H1 (cell line): Measurements from ENCODE around the gene ITGB2. TPM values are rescaled to one million over a fixed set of nuclear protein-coding genes. Genes with fewer than 3 reads are reported as not detected.

Experiments
- CTCF ChIA-PET: fragments of 300-600 bp; sonication (Branson Sonifier 250); formaldehyde crosslinking; loops from one replicate; lab custom pipeline; 2021; ENCODE audit not compliant: partially characterized antibody; lab: Charles Lee
- POLR2A ChIA-PET: fragments of 300-600 bp; sonication (Branson Sonifier 250); formaldehyde crosslinking; loops from one replicate; lab custom pipeline; 2021; ENCODE audit warnings: inconsistent platforms; ENCODE audit not compliant: partially characterized antibody; lab: Charles Lee
- DNase-seq, 2 experiments: peaks; one replicate each; pipeline versions ENCODE4 v3.0.0 to v3.0.0-alpha.2; 2010 to 2022; ENCODE audit warnings: low spot score in 2 of 2, low read depth in 1 of 2, mixed read lengths in 1 of 2
- FAIRE-seq: peaks from 2 replicates; lab custom pipeline; 2011; peaks lifted over from hg19 to GRCh38; lab: Jason Lieb, UNC
- H2AFZ ChIP-seq: 2 replicates; pipeline ENCODE4 v1.8.1; 2012; ENCODE audit warnings: low read length, inconsistent platforms
- H2AK5ac ChIP-seq: 2 replicates; pipeline ENCODE4 v1.6.1; 2013; ENCODE audit warnings: low read depth, low read length
- H2BK120ac ChIP-seq: replicated peaks from 2 replicates; pipeline ENCODE3; 2013; ENCODE audit warnings: low read depth, low read length, inconsistent platforms
- H2BK12ac ChIP-seq: 2 replicates; pipeline ENCODE4 v1.6.1; 2013; ENCODE audit warnings: low read depth, low read length
- H2BK15ac ChIP-seq: 2 replicates; pipeline ENCODE4 v1.6.1; 2013; ENCODE audit warnings: low read length
- H2BK20ac ChIP-seq: 2 replicates; pipeline ENCODE4 v1.6.1; 2013; ENCODE audit warnings: low read length
- H2BK5ac ChIP-seq: 2 replicates; pipeline ENCODE4 v1.6.1; 2013; ENCODE audit warnings: low read depth, low read length
- H3K14ac ChIP-seq: 2 replicates; pipeline ENCODE4 v1.6.1; 2013; ENCODE audit warnings: inconsistent platforms; ENCODE audit not compliant: insufficient read length
- H3K18ac ChIP-seq: 2 replicates; pipeline ENCODE4 v1.6.1; 2013; ENCODE audit warnings: low read length; ENCODE audit errors: extremely low read depth
- H3K23ac ChIP-seq: 2 replicates; pipeline ENCODE4 v1.6.1; 2013; ENCODE audit warnings: inconsistent platforms; ENCODE audit not compliant: insufficient read length
- H3K23me2 ChIP-seq: 2 replicates; pipeline ENCODE4 v1.6.1; 2013; ENCODE audit warnings: low read depth, low read length
- H3K27ac ChIP-seq: 2 replicates; pipeline ENCODE4 v1.6.1; 2011; ENCODE audit warnings: low read depth, low read length, inconsistent platforms
- H3K27me3 ChIP-seq, 4 experiments: replicated peaks in 1 of 4; 1 replicate in 1 of 4; 2 replicates in 3 of 4; pipeline versions ENCODE4 v1.6.1 to v1.8.1; 2011 to 2013; ENCODE audit warnings: low read length in 3 of 4, mild to moderate bottlenecking in 3 of 4, inconsistent platforms in 2 of 4, mixed read lengths in 2 of 4, moderate library complexity in 1 of 4; ENCODE audit not compliant: control insufficient read depth in 3 of 4, insufficient read depth in 3 of 4; ENCODE audit errors: extremely low read depth in 1 of 4
- H3K36me3 ChIP-seq, 4 experiments: 2 replicates each; pipeline versions ENCODE4 v1.6.1 to v1.8.1; 2011 to 2013; ENCODE audit warnings: mild to moderate bottlenecking in 4 of 4, low read length in 3 of 4, moderate library complexity in 2 of 4, control low read depth in 1 of 4, inconsistent platforms in 1 of 4; ENCODE audit not compliant: insufficient read depth in 4 of 4, control insufficient read depth in 2 of 4
- H3K4ac ChIP-seq: replicated peaks from 2 replicates; pipeline ENCODE3; 2013; ENCODE audit warnings: low read length, low read depth, mixed read lengths, inconsistent platforms; ENCODE audit not compliant: insufficient read length
- H3K4me1 ChIP-seq, 4 experiments: replicated peaks in 1 of 4; 1 replicate in 1 of 4; 2 replicates in 3 of 4; pipeline versions ENCODE4 v1.6.1 to v1.8.1; 2011 to 2013; ENCODE audit warnings: low read length in 3 of 4, inconsistent platforms in 2 of 4, mixed read lengths in 1 of 4; ENCODE audit not compliant: insufficient read depth in 4 of 4, control insufficient read depth in 3 of 4
- H3K4me2 ChIP-seq, 2 experiments: 2 replicates each; pipeline versions ENCODE4 v1.6.1 to v1.8.1; 2011 to 2013; ENCODE audit warnings: low read depth in 2 of 2, low read length in 2 of 2, control low read depth in 1 of 2, inconsistent platforms in 1 of 2, mild to moderate bottlenecking in 1 of 2; ENCODE audit not compliant: insufficient read depth in 1 of 2
- H3K4me3 ChIP-seq, 4 experiments: fragments of 200-600, 300-600 bp in 1 of 4; sonication (generic), shearing (Covaris generic), sonication (Bioruptor Twin) in 1 of 4; 2 replicates each; pipeline versions ENCODE4 v1.5.1 to v1.8.1; 2011 to 2016; ENCODE audit warnings: low read length in 4 of 4, low read depth in 3 of 4, control low read depth in 2 of 4, inconsistent platforms in 2 of 4, mild to moderate bottlenecking in 2 of 4, mixed read lengths in 1 of 4, moderate library complexity in 1 of 4; ENCODE audit not compliant: insufficient read depth in 2 of 4; ENCODE audit errors: extremely low read depth in 1 of 4
- H3K56ac ChIP-seq: replicated peaks from 2 replicates; pipeline ENCODE3; 2013; ENCODE audit warnings: low read depth, mild to moderate bottlenecking, mixed read lengths, low read length, inconsistent platforms; ENCODE audit not compliant: insufficient read length
- H3K79me1 ChIP-seq: 2 replicates; pipeline ENCODE4 v1.6.1; 2013; ENCODE audit warnings: low read depth, low read length, control low read depth
- H3K79me2 ChIP-seq, 2 experiments: 2 replicates each; pipeline versions ENCODE4 v1.6.1 to v1.8.1; 2012 to 2013; ENCODE audit warnings: low read length in 2 of 2, mild to moderate bottlenecking in 2 of 2, inconsistent platforms in 1 of 2; ENCODE audit not compliant: insufficient read depth in 2 of 2, control insufficient read depth in 1 of 2
- H3K9ac ChIP-seq, 4 experiments: replicated peaks in 1 of 4; 1 replicate in 1 of 4; 2 replicates in 3 of 4; pipeline versions ENCODE4 v1.6.1 to v1.8.1; 2011 to 2013; ENCODE audit warnings: low read depth in 3 of 4, low read length in 3 of 4, control low read depth in 2 of 4, mild to moderate bottlenecking in 2 of 4, moderate library complexity in 2 of 4, inconsistent platforms in 1 of 4; ENCODE audit errors: extremely low read depth in 1 of 4
- H3K9me3 ChIP-seq, 2 experiments: 2 replicates each; pipeline versions ENCODE4 v1.6.1 to v1.8.1; 2012 to 2013; ENCODE audit warnings: mild to moderate bottlenecking in 2 of 2, moderate library complexity in 2 of 2, control low read depth in 1 of 2, inconsistent platforms in 1 of 2, low read depth in 1 of 2, low read length in 1 of 2, mixed read lengths in 1 of 2; ENCODE audit not compliant: insufficient read depth in 2 of 2
- H4K20me1 ChIP-seq, 2 experiments: replicated peaks in 1 of 2; 2 replicates each; pipeline versions ENCODE3 to v1.8.1; 2011 to 2013; ENCODE audit warnings: inconsistent platforms in 2 of 2, low read length in 2 of 2, mild to moderate bottlenecking in 1 of 2; ENCODE audit not compliant: insufficient read depth in 2 of 2, control insufficient read depth in 1 of 2
- H4K5ac ChIP-seq: 2 replicates; pipeline ENCODE4 v1.6.1; 2013; ENCODE audit warnings: low read length, low read depth, mixed read lengths, inconsistent platforms; ENCODE audit not compliant: insufficient read length
- H4K8ac ChIP-seq: 2 replicates; pipeline ENCODE4 v1.8.0; 2013; ENCODE audit warnings: mild to moderate bottlenecking, moderate library complexity, low read length, inconsistent platforms; ENCODE audit not compliant: insufficient read depth; ENCODE audit errors: extremely low read depth
- H4K91ac ChIP-seq: replicated peaks from 2 replicates; pipeline ENCODE3; 2013; ENCODE audit warnings: low read length, mixed read lengths, inconsistent platforms; ENCODE audit not compliant: insufficient read length
- SAP30 ChIP-seq: fragments of 300-600 bp; sonication (generic); IDR thresholded peaks from 2 replicates; pipeline ENCODE4 v1.7.1; 2012; ENCODE audit warnings: low read length, moderate library complexity, mild to moderate bottlenecking, inconsistent platforms; ENCODE audit not compliant: insufficient read depth, insufficient replicate concordance
- TAF7 ChIP-seq: optimal IDR thresholded peaks from 2 replicates; pipeline ENCODE3; 2011; ENCODE audit warnings: low read depth, mild to moderate bottlenecking, inconsistent platforms, low read length, moderate library complexity, borderline replicate concordance
- WGBS, 2 experiments: shearing (Covaris generic) in 1 of 2; methylation state at CpG; one replicate each; pipeline versions ENCODE4 v1.1.6 to v1.1.7; 2013 to 2015; ENCODE audit warnings: low lambda C conversion rate in 2 of 2, mixed read lengths in 2 of 2, inconsistent platforms in 1 of 2, low coverage in 1 of 2, missing lambda C conversion rate in 1 of 2; ENCODE audit not compliant: insufficient replicate concordance in 2 of 2, insufficient coverage in 1 of 2, insufficient read length in 1 of 2; ENCODE audit errors: extremely low coverage in 1 of 2, missing lambda C conversion rate in 1 of 2; 5-methylcytosine and 5-hydroxymethylcytosine counted together
- polyA plus RNA-seq, 7 experiments: library from polyadenylated mRNA; depleted of rRNA in 3 of 7; stranded (reverse) in 5 of 7; unstranded in 2 of 7; fragments of >200 nt in 5 of 7; fragments of 200-250 nt in 2 of 7; gene quantifications; 1 replicate in 5 of 7; 2 replicates in 1 of 7; 4 replicates in 1 of 7; pipeline versions ENCODE4 v1.2.1 to v1.2.3, GENCODE V29; 2011 to 2013; ENCODE audit warnings: missing spikeins in 2 of 7, mixed read lengths in 2 of 7
- total RNA-seq: library from RNA; stranded (reverse); fragmentation: NEBNext Ultra II Directional; extraction: Animal tissue kit (Norgen Biotek cat#: 25700); gene quantifications from 2 replicates; pipeline ENCODE4 v1.2.1, GENCODE V29; 2021

The ITGB2 gene
- total and polyA plus RNA-seq, 2 of the 8 experiments (the other 6 are each of a cell fraction or from before 2014, with no cell fraction given) = 0.24 to 0.63 TPM

DNA sequence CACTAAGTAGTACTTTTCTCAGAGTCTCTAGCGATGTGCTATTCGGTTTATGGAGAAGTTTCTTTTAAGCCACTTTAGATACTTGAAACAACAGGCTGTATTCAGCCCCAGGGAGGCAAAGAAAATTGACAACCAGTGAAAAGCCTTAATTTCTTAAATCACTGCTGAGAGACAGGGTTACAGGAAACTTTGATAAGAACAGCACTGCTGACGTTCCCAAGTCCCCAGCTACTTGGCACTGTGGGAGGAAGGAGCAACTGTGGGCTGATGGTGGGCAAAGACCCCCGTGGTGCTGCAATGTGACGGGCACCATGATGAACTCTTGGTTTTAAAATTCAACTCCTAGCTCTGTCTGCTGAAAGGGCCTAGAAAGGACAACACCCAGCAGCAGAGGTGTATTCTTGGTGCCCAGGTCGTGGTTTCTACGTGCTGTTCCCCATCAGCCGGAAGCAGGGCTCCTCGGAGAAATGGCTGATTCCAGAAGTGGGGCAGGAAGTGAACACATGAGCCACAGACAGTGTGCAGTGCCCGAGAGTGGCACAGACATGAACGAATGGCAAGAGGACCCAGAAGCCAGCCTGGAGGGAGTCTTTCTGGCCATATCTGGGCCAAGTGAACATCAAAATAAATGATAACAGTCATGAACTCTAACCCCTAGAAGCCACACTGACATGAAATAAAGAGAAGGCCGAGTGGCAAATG, 52.5 kb downstream of the ITGB2 start:
- H2BK5ac ChIP-seq = peak overlapping the region; percentile 5; the same call in 1 of the 2 replicates
- H3K27ac ChIP-seq = no peak overlapping the region
- no peak overlapping the region for H3K4me3 ChIP-seq
- H3K79me2 ChIP-seq = peaks cover 58 to 99% of the 10 kb centered on the region in 2 experiments
- no peak overlapping the region for H3K9ac ChIP-seq
- H2BK12ac ChIP-seq = no peak overlapping the region
- H4K5ac ChIP-seq = no peak overlapping the region
- H3K23ac ChIP-seq = no peak overlapping the region
- ChIA-PET POLR2A (interaction anchor here (0.7 kb wide), 1 partner anchor 59 kb away, joined by 3 read pairs; no protein-coding TSS in a partner anchor), CTCF (no interaction called here)
- H3K14ac ChIP-seq = no peak overlapping the region
- peaks cover 5 to 8% (median 7%) of the 10 kb centered on the region in 4 experiments; a peak in 7 of 8 replicates for H3K36me3 ChIP-seq
- no peak for FAIRE-seq
- H3K9me3 ChIP-seq = no peaks in the 10 kb centered on the region
- no peak overlapping the region for H2AK5ac ChIP-seq
- no peak overlapping the region for H3K18ac ChIP-seq
- H2BK20ac ChIP-seq = no peak overlapping the region
- H3K27me3 ChIP-seq = no peaks in the 10 kb centered on the region; a peak in 1 of 7 replicates
- H3K56ac ChIP-seq = no peak overlapping the region
- peaks cover 27 to 57% of the 10 kb centered on the region in 2 experiments for H4K20me1 ChIP-seq
- peaks cover 12% of the 10 kb centered on the region for H3K23me2 ChIP-seq
- 82% methylated on average over 12 of the region's 12 CpGs; no CpG with 5 or more reads in 1 of the 2 experiments for WGBS, 2 experiments
- H3K79me1 ChIP-seq = peaks cover 38% of the 10 kb centered on the region
- H3K4me2 ChIP-seq = peak overlapping the region in 1 of 2 experiments; percentile 26; a peak in 1 of 4 replicates
- DNase-seq = no peak
- no peak overlapping the region for H2BK15ac ChIP-seq
- no peak overlapping the region for H4K91ac ChIP-seq
- no peak overlapping the region for H2AFZ ChIP-seq
- H4K8ac ChIP-seq = no peak overlapping the region
- peaks cover 6 to 16% (median 13%) of the 10 kb centered on the region in 4 experiments for H3K4me1 ChIP-seq
- H3K4ac ChIP-seq = no peak overlapping the region
- no peak overlapping the region for H2BK120ac ChIP-seq
- TF ChIP-seq SAP30 (no peak), TAF7 (no peak)
